ENCODE data around the gene PHB1.

DNA sequence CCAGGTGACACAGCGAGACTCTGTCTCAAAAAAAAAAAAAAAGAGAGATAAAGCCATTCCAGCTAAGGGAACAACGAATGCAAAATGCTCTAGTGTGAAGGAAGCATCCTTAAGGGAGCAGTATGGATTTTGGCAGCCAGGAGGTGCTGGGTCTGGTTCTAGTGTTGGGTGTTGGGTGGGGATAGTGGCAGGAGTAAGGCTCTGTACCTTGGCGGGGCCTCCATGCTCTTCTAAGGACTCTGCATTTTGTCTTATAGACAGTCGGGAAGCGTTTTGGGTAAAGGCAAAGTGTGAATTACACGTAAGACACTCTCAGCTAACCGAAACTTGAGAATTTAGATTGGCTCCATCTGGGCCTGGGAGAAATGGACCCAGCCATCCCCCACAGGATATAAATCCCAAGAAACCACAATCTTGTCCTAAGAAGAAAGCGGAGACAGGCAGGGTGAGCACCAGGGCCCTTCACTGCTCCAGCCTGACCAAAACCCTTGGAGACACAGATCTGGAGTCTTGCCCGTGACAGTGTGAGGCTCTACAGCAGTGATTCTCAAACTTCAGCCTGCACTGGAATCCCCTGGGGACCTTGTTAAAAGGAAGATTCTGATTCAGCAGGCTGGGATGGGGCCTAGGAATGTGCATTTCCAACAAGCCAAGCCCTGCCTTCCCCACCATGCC is 33.1 kb upstream of the PHB1 start:
- TF ChIP-seq POLR2A (IDR thresholded peaks at IDR 0.05; ENCODE audit: low read length) (no peak), GATA1 (IDR thresholded peaks at IDR 0.05; ENCODE audit: low read depth, low read length) (no peak)

Measured in erythroblast (primary cell).